SJCRH30 (cell line): ENCODE results near the gene FADS3. TPM values are rescaled to one million over a fixed set of nuclear protein-coding genes. Genes with fewer than 3 reads are reported as not detected.

ENCODE experiments used
- DNase-seq, 2 experiments: peaks; one replicate each; pipeline ENCODE4 v3.0.0-alpha.2; 2015 to 2020
- H3K27ac ChIP-seq: fragments of 250-450 bp; sonication (Bioruptor Pico); 2 replicates; pipeline ENCODE4 v1.5.1; 2020; ENCODE audit warnings: mild to moderate bottlenecking, moderate library complexity
- H3K27me3 ChIP-seq: fragments of 250-450 bp; sonication (Bioruptor Pico); 2 replicates; pipeline ENCODE4 v1.5.1; 2020; ENCODE audit warnings: mild to moderate bottlenecking, moderate library complexity
- H3K36me3 ChIP-seq: fragments of 250-450 bp; sonication (Bioruptor Pico); 2 replicates; pipeline ENCODE4 v1.5.1; 2020; ENCODE audit warnings: mild to moderate bottlenecking, moderate library complexity
- H3K4me1 ChIP-seq: fragments of 250-450 bp; sonication (Bioruptor Pico); 2 replicates; pipeline ENCODE4 v1.5.1; 2020; ENCODE audit warnings: mild to moderate bottlenecking, moderate library complexity
- H3K4me3 ChIP-seq: fragments of 250-450 bp; sonication (Bioruptor Pico); 2 replicates; pipeline ENCODE4 v1.5.1; 2020; ENCODE audit warnings: mild to moderate bottlenecking, moderate library complexity
- H3K9me3 ChIP-seq: fragments of 250-450 bp; sonication (Bioruptor Pico); replicated peaks from 2 replicates; pipeline ENCODE4 v1.5.1; 2020; ENCODE audit warnings: mild to moderate bottlenecking, moderate library complexity
- total RNA-seq: library from RNA; depleted of rRNA; stranded (reverse); fragments of >200 nt; shearing (Covaris generic); gene quantifications from 2 replicates; pipeline ENCODE4 v1.2.3, GENCODE V29; 2014

The FADS3 gene
- total RNA-seq, 1 experiment from 2014 or later: 40.5 TPM

DNA sequence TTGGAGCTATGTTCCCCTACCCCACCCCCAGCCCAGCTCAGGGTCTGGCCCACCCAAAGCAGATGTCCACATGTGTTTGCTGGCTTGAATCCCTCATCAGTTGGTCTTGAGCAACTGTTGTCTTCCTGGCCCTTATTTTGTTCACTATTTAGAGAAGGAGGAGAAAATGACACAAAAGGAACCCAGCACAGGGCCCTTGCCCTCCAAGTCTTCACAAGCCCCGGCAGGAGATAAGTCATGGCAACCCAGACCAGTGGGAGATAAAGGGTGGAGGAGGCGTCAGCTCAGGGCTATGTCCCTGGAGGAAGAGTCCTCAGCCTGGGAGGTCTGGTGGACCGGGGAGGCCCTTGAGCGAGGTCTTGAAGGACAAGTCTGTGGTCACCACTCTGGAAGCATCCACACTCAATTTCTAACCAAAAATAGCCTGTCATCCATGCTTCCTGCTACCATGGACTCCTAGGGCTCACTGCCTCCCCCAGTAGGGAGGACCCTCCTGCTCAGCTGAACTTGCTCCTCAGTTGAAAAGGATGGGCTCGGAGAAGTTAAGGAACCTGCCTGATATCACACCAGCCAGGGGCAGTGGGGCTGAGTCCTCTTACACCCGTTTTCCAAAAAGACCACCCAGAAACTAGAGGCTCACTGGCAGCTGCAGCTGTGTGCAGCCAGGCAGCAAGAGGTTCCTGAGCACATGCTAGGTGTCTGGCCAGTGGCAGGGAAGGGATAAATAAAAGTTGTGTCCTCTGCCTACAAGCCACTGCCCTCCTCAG lies 27.8 kb upstream of the FADS3 start:
- Histone ChIP-seq H3K9me3 (no peaks in the 10 kb centered on the region), H3K27ac (no peak overlapping the region), H3K27me3 (peaks cover 24% of the 10 kb centered on the region), H3K4me3 (no peak overlapping the region), H3K36me3 (no peaks in the 10 kb centered on the region), H3K4me1 (peaks cover 18% of the 10 kb centered on the region)
- DNase-seq: peak; percentile 46 to 65

DNA sequence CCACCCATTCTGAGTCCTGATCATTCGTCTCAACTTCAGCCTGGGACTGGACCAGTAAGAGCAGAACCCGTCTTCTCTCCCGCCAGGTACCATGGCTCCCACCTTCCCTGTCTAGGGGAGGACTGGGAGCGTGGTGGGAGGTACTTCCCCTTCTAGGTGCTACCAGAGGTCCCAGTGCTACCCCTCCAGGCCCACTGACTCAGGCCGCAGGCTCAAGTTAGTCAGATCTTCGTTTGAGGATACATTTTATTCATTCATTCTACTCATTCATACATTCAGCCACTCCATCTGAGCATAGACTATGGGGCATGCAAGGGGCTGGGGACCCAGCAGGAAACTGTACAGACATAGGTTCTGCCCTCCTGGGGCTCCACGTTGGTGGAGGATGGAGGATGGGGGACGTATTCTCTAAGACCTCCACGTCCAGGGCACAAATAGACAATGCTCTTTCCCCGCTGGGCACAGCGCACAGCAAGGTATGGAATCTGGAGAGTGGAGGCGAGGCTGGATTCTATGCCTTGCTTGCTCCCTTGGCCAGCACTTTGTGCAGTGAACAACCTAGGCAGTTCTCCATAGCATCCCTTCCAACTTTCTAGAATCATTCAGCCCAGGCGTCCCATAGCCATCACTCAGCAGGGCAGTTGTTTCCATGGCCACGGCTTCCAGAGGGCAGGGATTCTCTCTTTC lies 27.0 kb upstream of the FADS3 start:
- Histone ChIP-seq H3K27me3 (peaks cover 24% of the 10 kb centered on the region), H3K4me1 (peaks cover 12% of the 10 kb centered on the region), H3K36me3 (no peaks in the 10 kb centered on the region), H3K9me3 (no peaks in the 10 kb centered on the region), H3K27ac (no peak overlapping the region), H3K4me3 (no peak overlapping the region)
- DNase-seq: no peak

DNA sequence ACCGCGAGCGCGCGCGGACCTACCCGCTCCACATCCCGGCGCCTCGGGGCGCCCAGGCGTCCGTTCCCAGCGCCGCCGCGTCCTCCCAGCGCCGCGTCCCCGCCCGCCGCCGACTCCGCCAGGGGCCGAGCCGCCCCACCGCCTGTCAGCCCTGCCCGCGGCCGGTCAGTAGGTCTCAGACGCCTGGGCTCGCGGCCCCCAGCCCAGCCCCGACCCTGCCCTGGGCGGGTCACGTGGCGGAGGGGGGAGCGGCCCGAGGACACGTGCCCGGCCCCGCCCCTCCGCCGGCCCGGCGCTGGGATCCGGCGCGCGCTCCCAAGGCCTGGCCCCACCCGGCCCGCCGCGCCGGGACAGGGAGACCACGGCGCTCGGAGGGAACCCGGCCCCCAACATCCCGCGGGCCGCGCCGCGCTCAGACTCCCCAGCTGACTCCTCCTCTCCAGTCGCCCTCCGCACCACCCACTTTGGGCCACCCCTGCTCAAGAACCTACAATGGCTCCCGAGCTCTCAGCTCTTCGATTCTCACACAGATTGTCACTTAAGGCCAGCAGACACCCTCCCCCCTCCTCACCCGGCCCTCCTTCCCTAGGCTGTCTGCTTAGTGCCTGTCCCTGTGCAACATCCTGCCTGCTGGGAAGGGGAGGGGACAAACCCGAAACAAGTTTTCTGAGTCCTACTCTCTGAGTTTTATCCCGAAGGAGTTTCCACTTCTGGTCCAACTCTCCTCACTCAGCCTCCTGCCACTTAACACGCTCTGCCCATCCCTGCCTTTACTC lies 26.2 kb upstream of the FADS3 start, which contains the start of gene RAB3IL1:
Gene RAB3IL1 (minus strand): TSS at position 233 of the 776 bp plus-strand sequence. CDS start 199 bp downstream, at position 34.
- H3K27ac ChIP-seq: no peak within 1 kb of the TSS
- H3K36me3 ChIP-seq: no peaks in the 10 kb centered on the region
- no peaks in the 10 kb centered on the region for H3K9me3 ChIP-seq
- peaks cover 24% of the 10 kb centered on the region for H3K27me3 ChIP-seq
- peak within 1 kb of the TSS; percentile 44 for H3K4me3 ChIP-seq
- peak; percentile 40 to 44 for DNase-seq
- H3K4me1 ChIP-seq: peaks cover 4% of the 10 kb centered on the region; the same call in 1 of the 2 replicates

DNA sequence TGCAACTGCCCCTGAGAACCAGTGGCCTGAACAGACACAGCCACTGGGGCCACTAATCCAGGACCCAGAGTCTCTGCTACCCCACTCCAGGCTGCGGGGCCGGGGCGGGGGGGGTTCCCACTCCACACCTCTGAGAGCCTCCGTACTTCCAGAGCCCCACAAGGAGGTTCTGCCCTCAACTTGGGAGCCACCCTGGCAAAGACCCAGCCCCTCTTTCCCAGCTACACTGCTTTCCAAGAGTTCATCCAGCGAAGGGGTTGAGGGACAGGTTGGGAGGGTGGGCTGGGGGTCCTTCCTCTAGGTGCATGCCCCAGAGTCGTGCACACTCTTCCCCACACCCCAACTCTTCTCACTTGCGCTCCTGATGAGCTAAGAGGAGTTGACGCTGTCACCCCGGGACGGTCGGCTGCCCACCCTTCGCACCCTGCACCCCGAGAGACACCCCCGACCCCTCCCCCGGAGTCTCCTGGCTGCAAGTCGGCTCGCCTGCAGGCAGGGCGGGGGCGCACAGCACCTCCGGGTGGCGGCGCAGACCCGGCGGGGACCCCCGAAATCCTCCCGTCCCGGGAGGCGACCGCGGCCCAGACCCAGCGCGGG lies 25.5 kb upstream of the FADS3 start:
- Histone ChIP-seq H3K36me3 (no peaks in the 10 kb centered on the region), H3K4me1 (peaks cover 4% of the 10 kb centered on the region; the same call in 1 of the 2 replicates), H3K27me3 (peaks cover 24% of the 10 kb centered on the region), H3K9me3 (no peaks in the 10 kb centered on the region), H3K27ac (no peak overlapping the region), H3K4me3 (peak overlapping the region; percentile 44)
- DNase-seq: no peak

DNA sequence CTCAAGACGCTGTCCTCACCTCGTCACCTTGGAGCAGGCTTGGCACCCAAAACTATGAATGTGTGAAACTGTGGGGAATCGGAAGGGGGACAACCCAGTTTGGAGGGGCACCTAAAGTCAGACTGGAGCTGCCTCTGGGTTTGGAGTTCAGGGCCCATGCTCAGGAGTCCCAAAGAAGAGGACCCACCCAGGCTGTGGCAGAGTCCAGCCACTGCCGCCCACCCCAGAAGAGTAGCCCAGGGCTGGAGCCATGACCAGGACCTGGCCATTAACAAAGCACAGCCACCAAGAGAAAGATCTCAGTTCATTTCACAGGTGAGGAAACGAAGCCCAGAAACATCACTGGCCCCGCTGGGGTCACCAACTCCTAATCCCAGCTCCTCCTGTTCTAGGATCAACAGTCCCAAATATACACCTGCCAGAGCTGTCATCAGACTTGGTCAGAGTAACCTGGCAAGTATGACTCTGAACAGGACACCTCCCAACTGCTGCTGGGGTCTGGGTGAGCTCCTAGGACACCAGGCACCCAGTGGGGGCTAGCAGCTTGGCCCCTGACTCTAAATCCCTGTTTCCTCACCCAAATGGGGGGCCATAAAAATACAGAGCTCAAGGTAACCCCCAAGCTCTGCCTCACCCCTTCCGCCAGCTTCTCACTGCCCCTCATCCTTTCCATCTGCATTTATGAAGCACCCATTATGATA lies 23.3 kb upstream of the FADS3 start:
- Histone ChIP-seq H3K4me3 (no peak overlapping the region), H3K27ac (no peak overlapping the region), H3K36me3 (no peaks in the 10 kb centered on the region), H3K27me3 (peaks cover 13% of the 10 kb centered on the region), H3K9me3 (no peaks in the 10 kb centered on the region), H3K4me1 (peaks cover 4% of the 10 kb centered on the region; the same call in 1 of the 2 replicates)
- DNase-seq: no peak

DNA sequence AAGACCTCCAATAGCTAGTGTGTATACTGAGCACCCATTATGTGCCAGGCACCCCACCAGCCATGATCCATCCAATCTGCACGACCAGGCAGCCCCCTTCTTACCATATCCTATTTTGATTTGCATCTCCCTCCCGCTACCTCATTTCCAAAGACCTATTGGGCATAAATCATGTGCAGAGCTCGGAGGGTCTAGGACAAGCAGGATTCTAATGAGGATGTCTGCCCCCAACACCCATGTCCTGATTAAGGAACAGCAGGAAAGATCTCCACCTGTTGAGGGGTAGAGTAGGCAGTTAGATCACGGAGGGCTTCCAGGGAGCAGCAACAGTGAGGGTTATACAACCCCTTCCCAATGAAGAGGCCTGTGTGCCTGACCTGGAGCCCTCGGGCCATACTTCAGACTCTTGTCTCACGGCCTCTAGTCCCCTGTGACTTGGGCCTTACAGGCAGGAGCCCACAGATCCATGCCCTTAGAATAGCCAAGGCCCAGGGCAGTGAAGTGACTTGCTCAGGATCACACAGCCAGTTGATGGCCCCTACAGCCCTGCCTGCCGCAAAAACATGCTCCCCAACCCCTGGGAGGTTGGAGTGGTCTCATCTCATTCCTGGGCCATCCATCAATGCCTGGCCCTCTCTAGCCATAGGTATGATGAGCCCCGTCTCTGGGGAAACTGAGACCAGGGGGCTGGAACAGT lies 22.5 kb upstream of the FADS3 start:
- Histone ChIP-seq H3K9me3 (no peaks in the 10 kb centered on the region), H3K4me1 (no peaks in the 10 kb centered on the region; the same call in 1 of the 2 replicates), H3K27me3 (peaks cover 13% of the 10 kb centered on the region), H3K36me3 (no peaks in the 10 kb centered on the region), H3K4me3 (no peak overlapping the region), H3K27ac (no peak overlapping the region)
- DNase-seq: no peak

DNA sequence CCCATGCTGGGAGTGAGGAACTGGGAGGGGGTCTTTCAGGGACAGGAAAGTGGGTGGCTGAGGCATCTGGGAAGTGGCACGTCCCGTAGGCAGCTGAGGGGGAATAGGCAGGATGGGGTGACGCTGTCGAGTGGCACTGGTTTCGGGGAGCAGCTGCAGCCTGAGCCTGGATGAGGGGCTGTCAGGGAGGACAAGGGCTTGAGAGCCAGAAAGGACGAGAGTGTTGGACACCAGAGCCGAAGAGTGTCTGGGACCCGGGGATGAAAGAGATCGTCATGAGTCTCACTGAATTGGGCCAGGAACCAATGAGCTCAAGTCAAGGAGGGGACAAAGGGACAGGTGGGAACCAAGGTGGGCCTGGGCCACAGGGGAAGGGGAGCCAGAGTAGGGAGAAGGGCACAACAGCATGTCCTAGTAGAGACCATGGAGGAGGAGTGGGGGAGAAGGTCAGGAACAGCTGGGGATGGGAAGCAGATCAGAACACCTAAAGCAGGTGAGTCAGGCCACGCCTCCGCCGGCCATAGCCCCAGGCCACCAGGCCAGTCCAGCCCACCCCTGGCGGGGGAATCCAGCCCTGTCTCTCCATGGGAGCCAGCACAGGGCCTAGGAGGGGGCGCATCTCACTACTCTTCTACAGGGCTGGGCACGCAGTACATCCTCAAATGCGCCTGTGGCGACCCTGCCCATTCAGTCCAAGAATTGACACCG lies 21.8 kb upstream of the FADS3 start:
- no peak for DNase-seq
- H3K36me3 ChIP-seq: no peaks in the 10 kb centered on the region
- H3K27ac ChIP-seq: no peak overlapping the region

DNA sequence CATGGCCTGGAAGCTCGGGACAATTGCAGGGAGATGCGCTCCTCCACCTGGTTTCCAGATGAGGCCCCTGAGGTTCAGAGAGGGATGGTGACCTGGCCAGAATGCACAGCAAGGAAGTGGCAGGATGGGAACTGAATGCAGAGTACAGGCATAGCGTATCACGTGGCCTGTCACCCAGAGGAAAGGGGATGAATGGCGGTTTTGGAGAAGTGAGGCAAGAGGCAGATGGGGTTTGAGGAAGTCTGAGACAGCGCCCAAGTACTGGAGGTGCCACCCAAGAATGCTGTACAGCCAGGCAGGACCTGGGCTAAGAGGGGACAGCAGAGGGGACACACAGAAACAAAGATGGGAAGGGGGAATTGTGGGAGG lies 21.2 kb upstream of the FADS3 start:
- no peak overlapping the region for H3K4me3 ChIP-seq
- H3K9me3 ChIP-seq: no peaks in the 10 kb centered on the region
- H3K4me1 ChIP-seq: no peaks in the 10 kb centered on the region
- H3K36me3 ChIP-seq: no peaks in the 10 kb centered on the region
- H3K27me3 ChIP-seq: peaks cover 4% of the 10 kb centered on the region; the same call in 1 of the 2 replicates
- no peak for DNase-seq
- H3K27ac ChIP-seq: no peak overlapping the region

More for the DNA sequence above, 21.8 kb upstream of the FADS3 start:
- Histone ChIP-seq H3K27me3 (peaks cover 9% of the 10 kb centered on the region), H3K4me3 (no peak overlapping the region), H3K4me1 (no peaks in the 10 kb centered on the region), H3K9me3 (no peaks in the 10 kb centered on the region)

DNA sequence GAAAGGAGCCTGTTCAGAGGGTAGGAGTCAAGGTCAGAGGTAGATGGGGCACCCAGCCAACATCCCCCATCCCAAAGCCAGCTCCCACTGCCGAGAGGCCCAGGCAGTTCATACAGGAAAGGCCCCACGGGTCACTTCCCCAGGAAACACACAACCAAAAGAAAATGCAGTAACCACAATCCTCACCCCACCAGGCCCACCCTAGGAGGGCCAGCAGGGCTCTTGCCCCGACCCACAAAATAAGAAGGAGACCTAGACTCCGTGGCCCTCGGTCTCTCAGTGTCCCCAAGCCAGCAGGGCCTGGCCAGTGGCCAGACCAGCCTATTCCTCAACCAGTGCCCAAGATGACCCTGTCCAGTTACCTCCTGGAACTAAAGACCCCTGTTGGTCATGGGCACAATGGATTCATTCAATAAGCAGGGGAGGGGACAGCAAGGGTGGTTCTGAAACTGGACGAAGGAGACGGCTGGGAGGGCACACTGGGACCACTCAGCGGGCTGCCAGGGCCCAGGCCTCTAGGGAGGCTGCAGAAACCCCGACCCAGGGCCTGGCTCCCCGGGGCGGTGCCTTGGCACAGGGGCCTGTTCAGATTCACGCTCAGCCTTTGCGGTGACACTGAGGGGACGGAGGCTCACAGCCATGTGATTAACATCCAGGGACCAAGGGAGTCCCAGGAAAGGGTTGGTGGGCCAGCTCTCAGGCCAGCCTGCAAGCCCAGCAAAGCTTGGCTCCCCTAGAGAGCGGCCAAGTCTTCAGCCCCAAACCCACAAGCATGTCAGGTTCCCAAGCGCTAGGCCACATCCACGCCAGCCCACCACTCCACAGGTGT lies 20.6 kb upstream of the FADS3 start:
- Histone ChIP-seq H3K27me3 (peaks cover 4% of the 10 kb centered on the region; the same call in 1 of the 2 replicates), H3K27ac (no peak overlapping the region), H3K4me1 (no peaks in the 10 kb centered on the region), H3K4me3 (no peak overlapping the region), H3K9me3 (no peaks in the 10 kb centered on the region), H3K36me3 (no peaks in the 10 kb centered on the region)
- DNase-seq: no peak

DNA sequence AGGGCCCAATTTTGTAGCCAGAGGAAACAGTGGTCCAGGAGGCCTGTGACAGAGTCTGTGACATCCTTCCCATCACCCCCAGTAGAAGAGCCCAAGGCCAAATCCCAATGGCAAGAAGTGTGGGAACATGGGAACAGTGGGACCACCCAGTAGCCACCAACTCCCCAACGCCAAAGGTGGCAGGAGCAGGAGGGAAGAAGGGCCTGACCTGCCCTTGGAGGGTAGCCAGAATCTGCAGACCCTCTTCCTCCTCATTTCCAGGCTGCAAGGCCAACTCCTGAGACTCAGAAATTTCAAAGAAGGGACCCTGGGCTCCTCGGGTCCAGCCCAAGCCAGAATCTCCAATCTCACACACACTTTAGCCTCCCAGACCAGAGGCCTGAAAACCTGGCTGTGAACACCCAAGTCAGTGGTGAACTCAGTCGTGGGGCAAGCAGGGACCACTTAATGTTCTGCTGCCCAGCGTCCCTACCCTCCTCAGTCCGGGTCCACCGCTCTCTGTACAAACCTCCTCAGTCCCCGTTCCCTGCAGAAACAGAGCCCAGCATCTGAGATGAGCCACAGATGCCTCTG lies 19.9 kb upstream of the FADS3 start:
- no peaks in the 10 kb centered on the region for H3K4me1 ChIP-seq
- no peaks in the 10 kb centered on the region for H3K27me3 ChIP-seq
- no peak overlapping the region for H3K27ac ChIP-seq
- no peaks in the 10 kb centered on the region for H3K36me3 ChIP-seq
- H3K9me3 ChIP-seq: no peaks in the 10 kb centered on the region
- H3K4me3 ChIP-seq: no peak overlapping the region
- DNase-seq: no peak

DNA sequence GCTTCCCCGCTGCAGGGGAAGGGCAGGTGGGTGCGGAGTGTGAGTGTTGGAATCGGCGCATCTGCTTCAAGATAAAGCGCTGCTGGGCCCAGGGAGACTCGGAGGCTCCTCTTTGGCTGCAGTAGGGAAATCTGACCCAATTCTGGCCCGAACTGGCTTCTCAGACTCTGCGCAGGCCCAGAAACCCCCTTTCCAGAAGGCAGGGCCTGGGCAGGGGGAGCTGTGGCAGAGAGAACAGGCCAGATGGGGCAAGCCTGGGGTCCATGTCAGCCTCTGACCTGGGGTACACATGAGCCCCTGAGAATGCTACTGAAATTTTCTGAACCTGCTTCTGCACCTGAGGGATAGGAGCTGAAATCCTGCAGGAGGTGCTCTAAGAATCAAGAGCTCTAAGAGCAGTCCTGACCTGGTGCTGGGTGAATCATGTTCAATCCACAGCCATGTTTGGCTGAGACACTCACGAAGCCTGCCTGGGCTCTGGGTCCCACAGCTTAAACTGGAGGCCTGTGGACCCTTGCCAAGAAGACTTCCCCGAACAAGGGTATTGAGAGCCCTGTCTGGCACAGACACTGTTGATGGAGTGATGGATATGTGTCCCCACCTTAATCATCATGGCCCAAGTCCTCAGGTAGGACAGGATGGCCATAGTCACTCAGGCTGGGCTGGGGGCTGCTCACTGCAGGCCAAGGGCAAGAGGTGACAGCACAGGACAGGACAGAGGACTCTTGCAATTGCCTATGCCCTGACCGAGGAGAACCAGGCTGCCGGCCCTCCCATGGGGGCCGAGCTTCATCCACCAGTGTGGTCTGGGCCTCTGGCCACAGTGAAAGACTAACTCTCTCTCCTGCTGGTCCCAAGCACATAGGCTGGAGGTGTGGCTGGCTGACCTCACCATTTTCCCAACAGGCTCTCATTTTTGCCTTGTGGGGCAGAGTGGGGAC lies 19.1 kb upstream of the FADS3 start:
- no peak overlapping the region for H3K4me3 ChIP-seq
- H3K4me1 ChIP-seq: no peaks in the 10 kb centered on the region
- H3K9me3 ChIP-seq: no peaks in the 10 kb centered on the region
- DNase-seq: no peak
- H3K36me3 ChIP-seq: no peaks in the 10 kb centered on the region
- no peaks in the 10 kb centered on the region for H3K27me3 ChIP-seq
- H3K27ac ChIP-seq: no peak overlapping the region
